SKM-1 treated with dmso at 0.1 percent for 144 hours (cell line): ENCODE results near the gene PCDHAC1.

Source experiments
- DNase-seq: peaks from one replicate; lab custom pipeline; 2025; ENCODE audit not compliant: unreplicated experiment; lab: John Stamatoyannopoulos, UW

PCDHAC1 gene

DNA sequence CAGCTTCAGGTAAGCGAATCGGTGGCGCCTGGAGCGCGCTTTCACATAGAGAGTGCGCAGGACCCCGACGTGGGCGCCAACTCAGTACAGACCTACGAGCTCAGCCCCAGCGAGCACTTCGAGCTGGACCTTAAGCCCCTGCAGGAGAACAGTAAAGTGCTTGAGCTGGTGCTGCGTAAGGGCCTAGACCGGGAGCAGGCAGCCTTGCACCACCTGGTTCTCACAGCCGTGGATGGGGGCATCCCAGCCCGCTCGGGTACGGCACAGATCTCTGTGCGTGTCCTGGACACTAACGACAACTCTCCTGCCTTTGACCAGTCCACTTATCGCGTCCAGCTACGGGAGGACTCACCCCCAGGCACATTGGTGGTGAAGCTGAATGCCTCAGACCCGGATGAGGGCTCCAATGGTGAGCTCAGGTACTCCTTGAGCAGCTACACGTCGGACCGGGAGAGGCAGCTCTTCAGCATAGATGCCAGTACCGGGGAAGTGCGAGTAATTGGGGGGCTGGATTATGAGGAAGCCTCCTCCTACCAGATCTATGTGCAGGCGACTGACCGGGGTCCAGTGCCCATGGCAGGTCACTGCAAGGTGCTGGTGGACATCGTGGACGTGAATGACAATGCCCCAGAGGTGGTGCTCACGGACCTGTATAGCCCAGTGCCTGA, 41.3 kb downstream of the PCDHAC1 start:
- DNase-seq, result no peak

- DNase-seq, result no peak
Measured at GRCh38 chr5:140969880-140970279, 43.8 kb downstream of the PCDHAC1 start.

- DNase-seq, result no peak
Measured at GRCh38 chr5:140973550-140973949, 47.5 kb downstream of the PCDHAC1 start.

- no peak for DNase-seq
Measured at GRCh38 chr5:140977003-140977402, 50.9 kb downstream of the PCDHAC1 start.

GRCh38 chr5:140978260-140978659, 52.2 kb downstream of the PCDHAC1 start:
- no peak for DNase-seq

- DNase-seq, result no peak
Measured at GRCh38 chr5:140978983-140979382, 52.9 kb downstream of the PCDHAC1 start.
